ENCODE measurements around the gene CDH4. TPM values are rescaled to one million over a fixed set of nuclear protein-coding genes. Genes with fewer than 3 reads are reported as not detected.

The CDH4 gene
- total and polyA plus RNA-seq, 2 of the 4 experiments (the other 2 are of a cell fraction), result 1.6 to 3.5 TPM

DNA sequence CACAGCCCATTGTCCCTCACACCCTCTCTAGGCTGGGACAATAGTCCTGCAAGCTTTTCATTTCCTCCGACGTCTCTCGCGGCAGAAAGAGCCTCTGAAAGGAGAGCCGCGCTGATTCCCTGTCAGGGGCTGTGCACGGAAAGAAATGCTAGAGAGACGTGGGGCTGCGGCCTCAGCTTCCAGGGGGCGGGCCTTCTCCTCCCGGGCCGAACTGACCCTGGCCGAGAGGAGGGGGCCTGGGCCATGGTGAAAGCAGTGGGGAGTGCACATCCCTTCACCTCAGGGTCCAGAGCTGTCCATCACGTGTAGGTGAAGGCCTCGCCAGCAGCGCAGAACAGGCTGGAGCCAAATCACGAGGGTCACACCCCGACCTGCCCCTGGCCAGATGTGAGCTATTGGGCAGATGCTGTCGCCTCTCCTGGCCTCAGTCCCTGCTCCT lies 593.2 kb downstream of the CDH4 start:
- no TSS peak for BruUV-seq (replicated peaks)
- intact Hi-C loops (cut with micrococcal nuclease), result no loop called here

More for the DNA sequence above, 593.2 kb downstream of the CDH4 start:
- H3K9ac ChIP-seq (ENCODE audit: low read depth, low read length), result no peak overlapping the region
- H2BK5ac ChIP-seq (ENCODE audit: low read depth, low read length, poor library complexity, severe bottlenecking), result no peak overlapping the region
- no peak overlapping the region for H2BK120ac ChIP-seq (ENCODE audit: low read depth, low read length)
- H3K9me1 ChIP-seq (ENCODE audit: insufficient read depth, low read length), result no peaks in the 10 kb centered on the region
- H2BK20ac ChIP-seq (ENCODE audit: low read depth, low read length), result no peak overlapping the region
- no peak overlapping the region for H3K14ac ChIP-seq (replicated peaks; ENCODE audit: low read depth, low read length)
- no peak for ATAC-seq (ENCODE audit: low read depth)
- POLR2A ChIA-PET (ENCODE audit: unreplicated experiment), result no interaction called here
- in situ Hi-C loops (cut with MboI; ENCODE audit: low sequenced_read_pairs), result no loop called here
- H2AK5ac ChIP-seq (ENCODE audit: low read depth, low read length), result no peak overlapping the region
- H3K27ac ChIP-seq (ENCODE audit: insufficient read depth, low read length), result no peak overlapping the region
- H4K8ac ChIP-seq (ENCODE audit: low read depth in 2 of 2, low read length in 2 of 2), result no peak overlapping the region
- H4K20me1 ChIP-seq (ENCODE audit: insufficient read depth, low read length), result no peaks in the 10 kb centered on the region
- H3K56ac ChIP-seq (ENCODE audit: extremely low read depth, insufficient read depth, low read length), result no peak overlapping the region
- CTCF ChIA-PET, result no interaction called here
- H4K91ac ChIP-seq (ENCODE audit: insufficient read depth, low read depth, low read length), result no peak overlapping the region
- TF ChIP-seq FOS (IDR thresholded peaks at IDR 0.05; ENCODE audit: low read depth, low read length) (no peak), SMC3 (IDR thresholded peaks at IDR 0.05; ENCODE audit: low read depth, low read length) (no peak), USF2 (IDR thresholded peaks at IDR 0.05; ENCODE audit: low read depth, low read length) (no peak), RFX5 (IDR thresholded peaks at IDR 0.05; ENCODE audit: low read depth, low read length) (no peak), RAD21 (IDR thresholded peaks at IDR 0.05; ENCODE audit: low read length) (no peak), ELK1 (IDR thresholded peaks at IDR 0.05; ENCODE audit: borderline replicate concordance, low read depth, low read length) (no peak), CEBPB (IDR thresholded peaks at IDR 0.05; ENCODE audit: low read depth, low read length) (no peak), BHLHE40 (IDR thresholded peaks at IDR 0.05; ENCODE audit: low read depth, low read length) (no peak), MAZ (IDR thresholded peaks at IDR 0.05; ENCODE audit: borderline replicate concordance, low read depth, low read length) (no peak), NFE2L2 (IDR thresholded peaks at IDR 0.05; ENCODE audit: low read depth, low read length) (no peak), POLR2A (IDR thresholded peaks at IDR 0.05; ENCODE audit: low read depth, low read length) (no peak), CTCF (conservative IDR thresholded peaks at IDR 0.05; ENCODE audit: low read depth, low read length) (no peak), MAFK (IDR thresholded peaks at IDR 0.05; ENCODE audit: low read depth, low read length) (no peak)
- dilution Hi-C loops (cut with HindIII; ENCODE audit: low sequenced_read_pairs, unreplicated experiment), result no loop called here
- H2AK9ac ChIP-seq (replicated peaks; ENCODE audit: low read depth, low read length, poor library complexity), result no peak overlapping the region
- no peak for DNase-seq
- no peak overlapping the region for H3K4me2 ChIP-seq (ENCODE audit: low read depth, low read length)
- no peaks in the 10 kb centered on the region for H3K36me3 ChIP-seq (ENCODE audit: control insufficient read depth, insufficient read depth, low read length)
- H3K79me1 ChIP-seq (ENCODE audit: low read depth in 1 of 2, low read length in 2 of 2), result no peaks in the 10 kb centered on the region
- no peaks in the 10 kb centered on the region; the same call in 1 of the 2 replicates for H3K27me3 ChIP-seq (ENCODE audit: control insufficient read depth, insufficient read depth, low read length)
- H4K5ac ChIP-seq (ENCODE audit: low read depth, low read length), result no peak overlapping the region
- H2BK15ac ChIP-seq (ENCODE audit: low read depth, low read length), result no peak overlapping the region
- no peak overlapping the region for H3K18ac ChIP-seq (ENCODE audit: low read depth, low read length)
- H3K4me3 ChIP-seq (ENCODE audit: insufficient read depth, low read depth, low read length), result no peak overlapping the region
- no peaks in the 10 kb centered on the region for H3K4me1 ChIP-seq (ENCODE audit: control insufficient read depth, insufficient read depth, low read length)
- no peak overlapping the region for H3K23ac ChIP-seq (ENCODE audit: low read depth, low read length)
- 55% methylated on average over 12 of the region's 19 CpGs; no CpG with 5 or more reads in 1 of the 2 experiments for WGBS, 2 experiments (ENCODE audit: extremely low coverage in 2 of 2, insufficient read length in 1 of 2)
- no peak overlapping the region for H3K4ac ChIP-seq (ENCODE audit: low read depth, low read length)
- no peaks in the 10 kb centered on the region; the same call in 1 of the 2 replicates for H3K9me3 ChIP-seq (ENCODE audit: control insufficient read depth, insufficient read depth, low read length)
- no peak overlapping the region for H2AFZ ChIP-seq (replicated peaks; ENCODE audit: low read length, poor library complexity)

Data from IMR-90 (cell line).